Heart left ventricle (tissue), 16 donors: ENCODE results near the gene GAS7. TPM values are rescaled to one million over a fixed set of nuclear protein-coding genes. Genes with fewer than 3 reads are reported as not detected.
"Not testable (repeated sequence)": the region's sequence is repeated elsewhere in the genome, so short reads cannot be mapped to it uniquely, and the experiment has no call there.

ENCODE experiments used
- ATAC-seq, 4 donors: fragments of 200-7000 bp; cut with Tn5 transposase; one replicate each; pipeline ENCODE4 v1.9.1; 2020 to 2022; ENCODE audit warnings: moderate library complexity in 4 of 4, mild to moderate bottlenecking in 3 of 4, moderate number of reproducible peaks in 1 of 4
- DNase-seq, 5 donors: peaks; one replicate each; pipeline ENCODE4 v3.0.0-alpha.2; 2020
- H3K27ac ChIP-seq, 12 donors: fragments of 200-600 bp; sonication (generic) in 4 of 12; one replicate each; pipeline versions ENCODE4 v1.5.0 to v1.8.0; 2016 to 2022; ENCODE audit warnings: mild to moderate bottlenecking in 2 of 12
- H3K27me3 ChIP-seq, 9 donors: fragments of 200-600 bp; sonication (generic) in 2 of 9; one replicate each; pipeline versions ENCODE4 v1.5.1 to v1.8.0; 2016 to 2022; ENCODE audit warnings: mild to moderate bottlenecking in 3 of 9
- H3K36me3 ChIP-seq, 9 donors: fragments of 200-600 bp; sonication (generic) in 2 of 9; one replicate each; pipeline versions ENCODE4 v1.5.0 to v1.8.0; 2018 to 2022; ENCODE audit warnings: mild to moderate bottlenecking in 2 of 9
- H3K4me1 ChIP-seq, 12 donors: fragments of 200-600 bp; sonication (generic) in 4 of 12; one replicate each; pipeline versions ENCODE4 v1.5.0 to v1.8.0; 2016 to 2022; ENCODE audit warnings: mild to moderate bottlenecking in 3 of 12
- H3K4me3 ChIP-seq, 12 donors: fragments of 200-600 bp; sonication (generic) in 4 of 12; one replicate each; pipeline versions ENCODE4 v1.5.0 to v1.8.0; 2017 to 2022; ENCODE audit warnings: mild to moderate bottlenecking in 9 of 12, moderate library complexity in 4 of 12
- H3K9me3 ChIP-seq, 12 donors: fragments of 200-600 bp; sonication (generic) in 4 of 12; one replicate each; pipeline versions ENCODE4 v1.5.0 to v1.8.0; 2016 to 2022; ENCODE audit warnings: mild to moderate bottlenecking in 1 of 12
- CTCF ChIP-seq, 12 donors: fragments of 200-600 bp; sonication (generic) in 4 of 12; IDR thresholded peaks; one replicate each; pipeline versions ENCODE4 v1.5.0 to v1.8.0; 2018 to 2022; ENCODE audit warnings: antibody characterized with exemption in 12 of 12, mild to moderate bottlenecking in 5 of 12
- POLR2A ChIP-seq, 2 donors: fragments of 450-650 bp; IDR thresholded peaks; one replicate each; pipeline ENCODE4 v1.6.1; 2017; ENCODE audit warnings: antibody characterized with exemption in 2 of 2, mild to moderate bottlenecking in 2 of 2, moderate library complexity in 2 of 2
- WGBS, 4 donors: extraction: QIAGEN DNeasy Blood & Tissue Kit in 2 of 4; methylation state at CpG; one replicate each; pipeline versions ENCODE4 v1.1.5 to v1.1.7; 2013 to 2018; 5-methylcytosine and 5-hydroxymethylcytosine counted together
- intact Hi-C, 10 donors: fragments of 100-400 bp; cut with DNase I; formaldehyde crosslinking; loops; one replicate each; pipeline versions ENCODE4 v1.11.1 to v1.14.2; 2022
- polyA plus RNA-seq, 2 donors: library from polyadenylated mRNA; stranded (reverse); fragments of 200-250 nt; gene quantifications; one replicate each; pipeline ENCODE4 v1.2.3, GENCODE V29; 2013
- total RNA-seq, 9 donors: library from RNA; depleted of rRNA in 2 of 9; stranded (reverse); fragments of >200 nt in 2 of 9; fragmentation: NEBNext Ultra II Directional in 3 of 9; extraction: Animal tissue kit (Norgen Biotek cat#: 25700) in 3 of 9; gene quantifications; one replicate each; pipeline versions ENCODE4 v1.1.0 to v1.2.4, GENCODE V29; 2016 to 2023
- donor health status: ischemic (EF 13 %, LVEDD 7.1; RV severe dilation, severe dysfunction).
- donor health status: healthy with polysubstance abuse.
- donor health status: DM: no; HTN: yes; CAD: no.
- donor health status: DM: no; HTN: no; CAD: no.
- donor health status: ischemic (EF 25% LVEDD 6.9; RV normal size, moderate dysfunction).
- donor health status: ischemic (EF 25% LVEDD 5.7; RV mildly dilated, moderate dysfunction).
- donor health status: healthy.
- donor health status: DM: yes; HTN: yes; CAD: no.
- donor health status: ischemic (EF 35%, LVEDD 5.7; RV mildly dilated, moderate dysfunction).
- donor health status: nonischemic (EF 11% LVEDD 7.7; RV severe dilation, severe dysfunction).
- donor health status: DM: yes; HTN: yes; CAD: no.
- donor health status: PGD.
- donor health status: ischemic (EF 29% LVEDD 5.4; RV normal size, mild dysfunction).
- donor health status: nonischemic (EF 23%, LVEDD 6.1; RV moderate dilation, normal function).

GAS7 gene
- total and polyA plus RNA-seq, 11 donors: 19.4 to 86.5 (median 65.1) TPM

- intact Hi-C loops: loop anchor here (5.0 to 10.0 kb wide), 9 partner anchors 197 to 695 kb away; no protein-coding TSS in a partner anchor
- Histone ChIP-seq H3K27me3 (no peaks in the 10 kb centered on the region), H3K9me3 (no peaks in the 10 kb centered on the region), H3K4me1 (peaks cover 0 to 5% (median 0%) of the 10 kb centered on the region in 12 donors), H3K36me3 (peaks cover 0 to 88% (median 42%) of the 10 kb centered on the region in 9 donors), H3K27ac (no peak overlapping the region), H3K4me3 (no peak overlapping the region)
- no peak for TF ChIP-seq POLR2A (IDR thresholded peaks at IDR 0.05)
- TF ChIP-seq CTCF (IDR thresholded peaks at IDR 0.05): no peak
- ATAC-seq (no peak), DNase-seq (no peak)
- WGBS, 4 donors: 91 to 93% (median 93%) methylated on average over 14 of the region's 14 CpGs
Measured at GRCh38 chr17:9922012-9922848, 276.2 kb downstream of the GAS7 start.

GRCh38 chr17:9921216-9921615 is 277.2 kb downstream of the GAS7 start:
- H3K27ac ChIP-seq, H3K27me3 ChIP-seq, H3K9me3 ChIP-seq, H3K4me1 ChIP-seq, DNase-seq, ATAC-seq, H3K4me3 ChIP-seq: not testable (repeated sequence)
- 85 to 95% (median 91%) methylated on average over 13 of the region's 13 CpGs for WGBS, 4 donors
- peaks cover 0 to 91% (median 52%) of the 10 kb centered on the region in 9 donors for H3K36me3 ChIP-seq
- intact Hi-C loops: loop anchor here (5.0 to 10.0 kb wide), 9 partner anchors 196 to 696 kb away; no protein-coding TSS in a partner anchor

DNA sequence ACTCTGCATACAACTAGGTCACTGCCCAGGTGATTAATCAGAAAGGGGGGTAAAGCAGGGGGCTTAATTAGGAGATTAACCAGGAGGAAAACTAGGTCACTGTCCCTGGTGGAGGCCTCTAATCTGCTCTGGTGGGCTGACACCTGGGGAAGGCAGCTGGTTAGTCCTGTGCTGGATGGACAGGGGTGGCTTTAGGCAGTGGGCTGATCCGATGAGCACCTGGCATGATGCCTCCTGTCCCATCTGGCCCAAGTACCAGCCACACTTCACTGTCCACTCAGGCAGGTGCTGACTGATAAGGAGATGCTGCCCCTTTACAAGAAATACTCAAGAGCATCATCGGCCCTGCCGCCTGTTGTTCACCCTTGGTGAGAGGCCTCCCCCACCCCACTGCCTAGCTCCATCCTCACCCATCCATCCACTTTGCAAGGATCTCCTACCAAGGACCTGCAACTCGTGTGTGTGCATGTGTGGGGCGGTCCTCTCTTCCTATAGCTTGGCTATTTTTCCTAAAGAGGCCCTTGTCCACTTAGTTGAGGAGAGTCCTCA is 279.5 kb downstream of the GAS7 start:
- Histone ChIP-seq H3K27me3 (no peaks in the 10 kb centered on the region), H3K9me3 (no peaks in the 10 kb centered on the region), H3K4me1 (no peaks in the 10 kb centered on the region), H3K36me3 (peaks cover 0 to 92% (median 59%) of the 10 kb centered on the region in 9 donors), H3K27ac (no peak overlapping the region), H3K4me3 (no peak overlapping the region)
- DNase-seq (no peak), ATAC-seq (no peak)
- intact Hi-C loops: no loop called here
- WGBS, 4 donors: 79 to 88% (median 85%) methylated on average over 5 of the region's 5 CpGs
- TF ChIP-seq CTCF (IDR thresholded peaks at IDR 0.05) (no peak), POLR2A (IDR thresholded peaks at IDR 0.05) (no peak)

GRCh38 chr17:9918352-9918751 is 280.1 kb downstream of the GAS7 start:
- no peak for DNase-seq
- 72 to 93% (median 78%) methylated on average over 8 of the region's 8 CpGs for WGBS, 4 donors

More at GRCh38 chr17:9918352-9918751, 280.1 kb downstream of the GAS7 start:
- no peak for TF ChIP-seq CTCF (IDR thresholded peaks at IDR 0.05)
- TF ChIP-seq POLR2A (IDR thresholded peaks at IDR 0.05): no peak
- Histone ChIP-seq H3K27ac (no peak overlapping the region), H3K27me3 (no peaks in the 10 kb centered on the region), H3K4me1 (no peaks in the 10 kb centered on the region), H3K9me3 (no peaks in the 10 kb centered on the region), H3K4me3 (no peak overlapping the region), H3K36me3 (peaks cover 0 to 88% (median 55%) of the 10 kb centered on the region in 9 donors)
- ATAC-seq: no peak
- intact Hi-C loops: no loop called here
